ENCODE results near the gene SESN3.

- TF ChIP-seq TARDBP (IDR thresholded peaks at IDR 0.05), result no peak
- no peak for TF ChIP-seq SP1 (IDR thresholded peaks at IDR 0.05)
- no peak for TF ChIP-seq ELF4 (IDR thresholded peaks at IDR 0.05)
- no peak for TF ChIP-seq FOXM1 (IDR thresholded peaks at IDR 0.05; ENCODE audit: borderline replicate concordance)
- TF ChIP-seq FOXA1 (IDR thresholded peaks at IDR 0.05), result no peak
Observed at GRCh38 chr11:95239871-95240649, 9.1 kb upstream of the SESN3 start.

Measured in HEK293T (cell line).